HG02885 (cell line): ENCODE measurements around the gene CDK6.

Source experiments
- ATAC-seq: cut with Tn5 transposase; IDR thresholded peaks from one replicate; pipeline ENCODE4 v1.9.1; 2021; ENCODE audit warnings: mild to moderate bottlenecking; ENCODE audit not compliant: unreplicated experiment, poor library complexity

The CDK6 gene

GRCh38 chr7:92717623-92717992 is 118.8 kb downstream of the CDK6 start:
- ATAC-seq = no peak

- no peak for ATAC-seq
Observed at GRCh38 chr7:92716825-92717580, 119.4 kb downstream of the CDK6 start.

GRCh38 chr7:92715963-92716362 is 120.4 kb downstream of the CDK6 start:
- ATAC-seq = no peak

- no peak for ATAC-seq
Observed at GRCh38 chr7:92714767-92715166, 121.6 kb downstream of the CDK6 start.

- no peak for ATAC-seq
Observed at GRCh38 chr7:92714280-92714679, 122.1 kb downstream of the CDK6 start.

GRCh38 chr7:92709912-92710311 is 126.5 kb downstream of the CDK6 start:
- ATAC-seq = no peak

- ATAC-seq = no peak
Observed at GRCh38 chr7:92709150-92709549, 127.2 kb downstream of the CDK6 start.

GRCh38 chr7:92708111-92709042 is 128.0 kb downstream of the CDK6 start:
- peak; percentile 46 for ATAC-seq

GRCh38 chr7:92707435-92707834 is 128.9 kb downstream of the CDK6 start:
- no peak for ATAC-seq

- no peak for ATAC-seq
Observed at GRCh38 chr7:92706563-92706962, 129.8 kb downstream of the CDK6 start.

- ATAC-seq = no peak
Observed at GRCh38 chr7:92705831-92706230, 130.5 kb downstream of the CDK6 start.

- ATAC-seq = no peak
Observed at GRCh38 chr7:92704858-92705257, 131.5 kb downstream of the CDK6 start.

- ATAC-seq = no peak
Observed at GRCh38 chr7:92702535-92702934, 133.8 kb downstream of the CDK6 start.

- ATAC-seq = no peak
Observed at GRCh38 chr7:92699966-92700514, 136.3 kb downstream of the CDK6 start.

- no peak for ATAC-seq
Observed at GRCh38 chr7:92699560-92699959, 136.8 kb downstream of the CDK6 start.

GRCh38 chr7:92698237-92698841 is 138.0 kb downstream of the CDK6 start:
- no peak for ATAC-seq

- ATAC-seq = no peak
Observed at GRCh38 chr7:92697414-92697813, 139.0 kb downstream of the CDK6 start.

- no peak for ATAC-seq
Observed at GRCh38 chr7:92697012-92697411, 139.4 kb downstream of the CDK6 start.

- ATAC-seq = no peak
Observed at GRCh38 chr7:92696584-92696983, 139.8 kb downstream of the CDK6 start.

GRCh38 chr7:92695308-92696261 is 140.8 kb downstream of the CDK6 start:
- ATAC-seq = no peak
